GM12878 (cell line): ENCODE measurements around the gene GADD45A.

Experiments used
- GABPA ChIP-seq: IDR thresholded peaks from 2 replicates; pipeline ENCODE4 v1.6.1; 2014; ENCODE audit warnings: antibody characterized with exemption, low read depth, mild to moderate bottlenecking, inconsistent platforms
- SMC3 ChIP-seq: IDR thresholded peaks from 2 replicates; pipeline ENCODE4 v1.6.1; 2011; ENCODE audit warnings: low read length, improper control_type of control experiment, borderline replicate concordance

DNA sequence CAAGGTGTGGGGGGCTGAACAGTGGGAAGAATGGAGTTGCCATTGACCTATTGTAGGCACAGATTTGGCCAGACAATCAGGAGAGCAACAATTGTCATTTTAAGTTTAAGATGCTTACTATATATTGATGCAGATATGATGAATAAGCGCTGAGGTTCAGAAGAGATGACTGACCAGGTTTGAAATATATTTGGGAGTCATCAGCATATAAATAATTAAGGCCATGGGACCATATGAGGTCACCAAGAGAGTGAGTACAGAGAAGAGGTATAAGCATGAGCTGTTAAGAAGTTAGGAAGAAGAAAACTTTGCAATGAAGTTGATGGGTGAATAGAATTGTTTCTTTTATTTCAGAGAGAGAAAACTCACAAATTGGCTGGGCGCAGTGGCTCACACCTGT is 4.5 kb upstream of the GADD45A start:
- TF ChIP-seq GABPA (no peak), SMC3 (no peak)
